PC-9 (cell line): ENCODE data around the gene ZNF470. TPM values are rescaled to one million over a fixed set of nuclear protein-coding genes. Genes with fewer than 3 reads are reported as not detected.

Experiments
- BruUV-seq: library from RNA; stranded (reverse); fragments of 400-500 nt; replicated peaks from 2 replicates; lab custom pipeline; 2021; lab: Mats Ljungman, UMichigan
- CTCF ChIA-PET: fragments of 300-600 bp; sonication (Branson Sonifier 250); formaldehyde crosslinking; loops from one replicate; lab custom pipeline; 2022; ENCODE audit warnings: antibody characterized with exemption; lab: Charles Lee
- POLR2A ChIA-PET: fragments of 300-600 bp; sonication (Branson Sonifier 250); formaldehyde crosslinking; loops from one replicate; lab custom pipeline; 2022; ENCODE audit warnings: antibody characterized with exemption; ENCODE audit not compliant: unreplicated experiment; lab: Charles Lee
- DNase-seq, 2 experiments: peaks; one replicate each; pipeline versions ENCODE4 v3.0.0 to v3.0.0-alpha.2; 2015 to 2022; ENCODE audit warnings: mixed read lengths in 1 of 2
- H2AFZ ChIP-seq: fragments of 200-600 bp; sonication (generic); 2 replicates; pipeline ENCODE4 v1.8.1; 2017; ENCODE audit warnings: antibody characterized with exemption
- H3F3A ChIP-seq: fragments of 200-600 bp; sonication (generic); 2 replicates; pipeline ENCODE4 v1.8.1; 2017; ENCODE audit warnings: antibody characterized with exemption, mild to moderate bottlenecking, low read depth; ENCODE audit not compliant: insufficient read depth
- H3K27ac ChIP-seq: fragments of 200-600 bp; sonication (generic); 2 replicates; pipeline ENCODE4 v1.6.1; 2016; ENCODE audit warnings: mixed run types
- H3K27me3 ChIP-seq: fragments of 200-600 bp; sonication (generic); 2 replicates; pipeline ENCODE4 v1.6.1; 2016; ENCODE audit warnings: low read depth, mixed run types; ENCODE audit not compliant: insufficient read depth
- H3K36me3 ChIP-seq: fragments of 200-600 bp; sonication (generic); 2 replicates; pipeline ENCODE4 v1.6.1; 2016; ENCODE audit warnings: low read depth, mixed run types
- H3K4me1 ChIP-seq: fragments of 200-600 bp; sonication (generic); replicated peaks from 2 replicates; pipeline ENCODE4 v1.6.1; 2016; ENCODE audit warnings: mixed run types; ENCODE audit not compliant: insufficient read depth
- H3K4me2 ChIP-seq: fragments of 200-600 bp; sonication (generic); 2 replicates; pipeline ENCODE4 v1.6.1; 2017; ENCODE audit warnings: mixed run types
- H3K4me3 ChIP-seq: fragments of 200-600 bp; sonication (generic); 2 replicates; pipeline ENCODE4 v1.6.1; 2016; ENCODE audit warnings: mixed run types
- H3K79me2 ChIP-seq: fragments of 200-600 bp; sonication (generic); 2 replicates; pipeline ENCODE4 v1.6.1; 2017; ENCODE audit warnings: low read depth, mixed run types
- H3K9me2 ChIP-seq: fragments of 200-600 bp; sonication (generic); 2 replicates; pipeline ENCODE4 v1.8.1; 2017; ENCODE audit warnings: mild to moderate bottlenecking; ENCODE audit not compliant: insufficient read depth
- H3K9me3 ChIP-seq: fragments of 200-600 bp; sonication (generic); 2 replicates; pipeline ENCODE4 v1.8.1; 2016; ENCODE audit warnings: low read depth; ENCODE audit not compliant: insufficient read depth
- H4K20me1 ChIP-seq: fragments of 200-600 bp; sonication (generic); 2 replicates; pipeline ENCODE4 v1.8.1; 2017; ENCODE audit not compliant: insufficient read depth
- EZH2 ChIP-seq: fragments of 200-600 bp; sonication (generic); IDR thresholded peaks from 2 replicates; pipeline ENCODE4 v1.8.0; 2017; ENCODE audit warnings: antibody characterized with exemption, low read depth
- intact Hi-C: fragments of 100-400 bp; cut with micrococcal nuclease; formaldehyde crosslinking; loops from one replicate; pipeline ENCODE4 v1.10.0; 2022; ENCODE audit not compliant: unreplicated experiment
- total RNA-seq: library from RNA; stranded (reverse); gene quantifications from 2 replicates; pipeline ENCODE4 v1.2.3, GENCODE V29; 2021
- TF ChIP-seq, protein P1 (sequence below): fragments of 200-600 bp; sonication (generic); conservative IDR thresholded peaks from 2 replicates; pipeline ENCODE4 v1.6.1; 2017; ENCODE audit warnings: mixed run types, antibody characterized with exemption, mild to moderate bottlenecking, moderate library complexity

Gene ZNF470
- total RNA-seq, 1 experiment from 2014 or later, result 1.7 TPM

DNA sequence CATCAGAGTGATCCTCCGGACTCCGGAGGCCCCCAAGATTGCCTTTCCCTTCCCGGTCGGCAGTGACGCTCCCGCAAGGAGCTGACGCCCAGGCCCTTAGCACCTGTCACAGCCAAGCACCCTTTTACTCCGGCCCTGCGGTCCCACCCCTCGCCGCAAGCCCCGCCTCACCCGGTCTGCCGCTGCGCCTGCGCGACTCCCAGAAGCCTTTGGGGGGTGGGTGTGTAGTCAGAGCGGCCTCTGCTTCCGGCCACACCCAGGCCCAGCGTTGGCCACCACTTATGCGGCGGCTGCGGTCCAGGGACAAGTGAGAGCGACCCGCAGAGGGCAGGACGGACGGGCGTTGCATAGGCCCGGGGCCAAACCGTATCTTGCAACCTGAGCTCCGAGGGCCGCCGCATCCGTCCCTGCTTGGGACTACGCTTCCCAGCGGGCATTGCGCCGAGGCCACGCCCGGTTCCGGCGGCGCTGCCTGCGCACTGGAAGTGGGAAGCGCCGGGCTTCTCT is 29.0 kb upstream of the ZNF470 start:
- no TSS peak for BruUV-seq
- Histone ChIP-seq H3K36me3 (peaks cover 24% of the 10 kb centered on the region; the same call in 1 of the 2 replicates), H4K20me1 (no peaks in the 10 kb centered on the region), H3K27ac (peak overlapping the region; percentile 43; the same call in 1 of the 2 replicates), H3K9me3 (peaks cover 27% of the 10 kb centered on the region), H3K4me1 (0 out of 2 replicates have a peak, but pooled peaks cover 9% of the 10 kb centered on the region), H3F3A (peaks cover 14% of the 10 kb centered on the region; the same call in 1 of the 2 replicates), H2AFZ (peak overlapping the region; percentile 84), H3K4me3 (peak overlapping the region; percentile 87), H3K4me2 (peak overlapping the region; percentile 74), H3K79me2 (no peaks in the 10 kb centered on the region), H3K9me2 (no peaks in the 10 kb centered on the region), H3K27me3 (no peaks in the 10 kb centered on the region)
- CTCF ChIA-PET, result interaction anchor here (0.6 kb wide), 1 partner anchor 1651 kb away, joined by 4 read pairs; no protein-coding TSS in a partner anchor
- TF ChIP-seq, protein P1, sequence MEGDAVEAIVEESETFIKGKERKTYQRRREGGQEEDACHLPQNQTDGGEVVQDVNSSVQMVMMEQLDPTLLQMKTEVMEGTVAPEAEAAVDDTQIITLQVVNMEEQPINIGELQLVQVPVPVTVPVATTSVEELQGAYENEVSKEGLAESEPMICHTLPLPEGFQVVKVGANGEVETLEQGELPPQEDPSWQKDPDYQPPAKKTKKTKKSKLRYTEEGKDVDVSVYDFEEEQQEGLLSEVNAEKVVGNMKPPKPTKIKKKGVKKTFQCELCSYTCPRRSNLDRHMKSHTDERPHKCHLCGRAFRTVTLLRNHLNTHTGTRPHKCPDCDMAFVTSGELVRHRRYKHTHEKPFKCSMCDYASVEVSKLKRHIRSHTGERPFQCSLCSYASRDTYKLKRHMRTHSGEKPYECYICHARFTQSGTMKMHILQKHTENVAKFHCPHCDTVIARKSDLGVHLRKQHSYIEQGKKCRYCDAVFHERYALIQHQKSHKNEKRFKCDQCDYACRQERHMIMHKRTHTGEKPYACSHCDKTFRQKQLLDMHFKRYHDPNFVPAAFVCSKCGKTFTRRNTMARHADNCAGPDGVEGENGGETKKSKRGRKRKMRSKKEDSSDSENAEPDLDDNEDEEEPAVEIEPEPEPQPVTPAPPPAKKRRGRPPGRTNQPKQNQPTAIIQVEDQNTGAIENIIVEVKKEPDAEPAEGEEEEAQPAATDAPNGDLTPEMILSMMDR, result no peak
- no peak for TF ChIP-seq EZH2
- DNase-seq, result peak; percentile 81 to 86
- intact Hi-C loops, result loop anchor here (1.0 kb wide), 2 partner anchors 29 to 57 kb away; partner anchors contain the start of genes ZNF470 and ZNF71
- POLR2A ChIA-PET, result no interaction called here

- Histone ChIP-seq H3F3A (peaks cover 14% of the 10 kb centered on the region; the same call in 1 of the 2 replicates), H3K36me3 (peaks cover 24% of the 10 kb centered on the region; the same call in 1 of the 2 replicates), H3K27me3 (no peaks in the 10 kb centered on the region), H3K27ac (peak within 1 kb of the TSS; percentile 43; the same call in 1 of the 2 replicates), H3K9me3 (peaks cover 31% of the 10 kb centered on the region), H3K4me2 (peak within 1 kb of the TSS; percentile 93), H4K20me1 (no peaks in the 10 kb centered on the region), H3K4me1 (0 out of 2 replicates have a peak, but pooled peaks cover 9% of the 10 kb centered on the region), H3K79me2 (no peaks in the 10 kb centered on the region), H2AFZ (peak within 1 kb of the TSS; percentile 97), H3K9me2 (no peaks in the 10 kb centered on the region), H3K4me3 (peak within 1 kb of the TSS; percentile 94)
- ChIA-PET CTCF (interaction anchor here (0.6 kb wide), 1 partner anchor 1650 kb away, joined by 4 read pairs; no protein-coding TSS in a partner anchor), POLR2A (no interaction called here)
- TF ChIP-seq, protein P1, result no peak
- TF ChIP-seq EZH2, result no peak
- DNase-seq, result peak in 1 of 2 experiments; percentile 46
- BruUV-seq, result no TSS peak
- intact Hi-C loops, result loop anchor here (1.0 kb wide), 2 partner anchors 28 to 56 kb away; partner anchors contain the start of genes ZNF470 and ZNF71
These were observed 28.5 kb upstream of the ZNF470 start, which contains the start of gene ZFP28 for GRCh38 chr19:56538761-56539263. TSS of gene ZFP28 (plus strand) at chr19:56538948. CDS start at chr19:56539019, 71 bp downstream.

GRCh38 chr19:56543776-56544175 is 23.5 kb upstream of the ZNF470 start:
- no peaks in the 10 kb centered on the region for H3K79me2 ChIP-seq
- no peak for DNase-seq
- intact Hi-C loops, result no loop called here
- H3K4me3 ChIP-seq, result no peak overlapping the region
- POLR2A ChIA-PET, result no interaction called here
- H3K27ac ChIP-seq, result no peak overlapping the region
- H3K36me3 ChIP-seq, result peaks cover 27% of the 10 kb centered on the region
- no peak overlapping the region for H3K4me2 ChIP-seq
- CTCF ChIA-PET, result no interaction called here
- no peak overlapping the region for H2AFZ ChIP-seq
- 0 out of 2 replicates have a peak, but pooled peaks cover 9% of the 10 kb centered on the region for H3K4me1 ChIP-seq
- no peaks in the 10 kb centered on the region for H3K27me3 ChIP-seq
- H4K20me1 ChIP-seq, result no peaks in the 10 kb centered on the region
- peaks cover 7% of the 10 kb centered on the region; the same call in 1 of the 2 replicates for H3F3A ChIP-seq
- BruUV-seq, result no TSS peak
- no peaks in the 10 kb centered on the region for H3K9me2 ChIP-seq
- TF ChIP-seq, protein P1, result no peak
- no peak for TF ChIP-seq EZH2
- peaks cover 24% of the 10 kb centered on the region for H3K9me3 ChIP-seq
